Measurements from ENCODE around the gene KLK4.
"Not testable (repeated sequence)": the region's sequence is repeated elsewhere in the genome, so short reads cannot be mapped to it uniquely, and the experiment has no call there.

The KLK4 gene

GRCh38 chr19:50912727-50913716 is 1.8 kb upstream of the KLK4 start:
- no peak for DNase-seq

DNA sequence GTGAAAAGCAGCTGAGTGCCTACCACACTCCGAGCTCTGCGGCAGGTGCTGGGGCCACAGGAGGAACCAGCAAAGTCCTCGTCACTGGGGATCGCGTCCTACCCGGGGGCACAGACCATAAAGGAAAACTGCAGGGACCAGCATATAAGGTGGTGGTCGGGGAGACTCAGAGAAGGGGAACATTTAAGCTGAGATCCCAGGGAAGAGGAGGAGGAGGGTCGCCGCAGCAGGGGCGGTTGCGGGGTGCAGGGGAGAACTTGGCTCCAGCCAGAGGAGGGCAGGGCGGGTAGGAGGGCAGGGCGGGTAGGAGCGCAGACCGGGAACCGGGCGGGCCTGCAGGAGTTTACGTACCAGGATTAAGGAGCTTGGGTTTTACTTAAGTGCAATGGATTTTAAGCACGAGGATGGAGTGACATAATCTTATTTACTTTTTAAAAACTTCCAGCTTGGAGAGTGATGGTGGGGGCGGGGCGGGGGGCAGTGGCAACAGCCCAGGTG is 956 bp upstream of the KLK4 start:
- no peak for DNase-seq

DNA sequence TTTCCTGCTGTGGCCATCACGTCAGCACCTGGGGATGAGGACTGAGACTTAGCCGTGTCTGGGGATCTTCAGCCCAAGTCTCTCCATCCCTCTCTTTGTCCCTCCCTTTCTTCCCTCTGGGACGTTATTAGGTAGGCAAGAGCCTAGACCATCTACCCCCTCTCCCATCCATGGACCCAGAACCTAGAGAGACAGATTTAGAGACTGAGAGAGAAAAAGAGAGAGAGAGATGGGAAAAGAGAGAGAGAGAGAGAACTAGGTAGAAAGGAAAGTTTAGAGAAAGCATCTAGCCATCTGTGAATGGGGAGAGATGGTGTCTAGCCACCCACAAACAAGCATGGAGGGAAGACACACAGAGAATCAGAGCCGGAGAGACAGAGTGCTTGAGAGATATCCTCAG is 473 bp downstream of the KLK4 start:
- no peak for DNase-seq

DNA sequence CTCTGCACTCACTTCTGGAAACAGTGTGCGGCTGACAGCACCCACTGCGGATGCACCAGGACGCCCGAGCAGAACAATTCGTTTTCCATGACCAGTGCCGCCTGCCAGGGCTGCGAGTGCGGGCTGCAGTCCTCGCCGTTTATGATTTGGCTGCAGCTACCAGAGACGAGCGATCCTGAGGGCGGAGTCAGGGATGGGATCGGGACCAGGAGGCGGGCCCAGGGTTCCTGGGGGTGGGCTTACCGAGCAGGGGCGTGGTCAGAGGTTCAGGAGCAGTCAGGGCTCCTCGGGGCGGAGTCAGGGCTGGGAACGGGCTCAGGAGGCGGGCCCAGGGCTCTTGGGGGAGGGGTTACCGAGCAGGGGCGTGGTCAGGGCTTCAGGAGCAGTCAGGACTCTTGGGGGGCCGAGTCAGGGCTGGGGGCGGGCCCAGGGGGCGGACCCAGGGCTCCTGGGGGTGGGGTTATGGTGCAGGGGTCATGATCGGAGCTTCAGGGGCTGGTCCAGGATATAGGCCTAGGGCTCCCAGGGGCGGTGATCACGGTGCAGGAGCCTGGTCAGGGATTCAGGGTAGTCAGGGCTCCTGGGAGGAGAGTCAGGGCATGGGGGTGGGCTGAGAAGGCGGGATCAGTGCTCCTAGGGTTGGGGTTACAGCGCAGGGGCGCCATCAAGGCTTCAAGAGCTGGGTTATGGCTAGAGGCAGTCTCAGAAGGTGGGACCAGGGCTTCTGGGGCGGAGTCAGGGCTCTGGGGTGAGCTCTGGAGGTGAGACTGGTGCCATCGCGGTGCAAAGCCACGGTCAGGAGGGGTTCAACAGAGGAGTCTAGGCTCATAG is 1.7 kb downstream of the KLK4 start:
- DNase-seq, result no peak

DNA sequence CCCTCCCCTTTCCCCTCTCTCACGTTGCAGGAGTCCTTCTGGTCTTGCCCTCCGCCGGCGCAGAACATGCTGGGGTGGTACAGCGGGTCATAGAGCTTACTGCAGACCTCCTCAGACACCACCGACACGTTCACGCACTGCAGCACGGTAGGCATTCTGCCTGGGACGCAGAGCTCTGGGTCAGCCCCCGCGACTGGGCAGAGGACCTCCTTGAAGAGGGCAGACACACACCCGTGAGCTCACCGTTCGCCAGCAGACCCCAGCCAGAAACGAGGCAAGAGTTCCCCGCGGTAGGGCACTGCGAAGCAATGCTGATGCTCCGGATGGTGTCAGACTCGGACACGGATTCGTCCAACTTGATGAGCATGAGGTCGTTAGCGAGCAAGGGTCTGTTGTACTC is 2.9 kb downstream of the KLK4 start:
- no peak for DNase-seq

GRCh38 chr19:50906217-50906616 is 5.0 kb downstream of the KLK4 start:
- DNase-seq, result no peak

GRCh38 chr19:50902640-50903039 is 8.6 kb downstream of the KLK4 start:
- DNase-seq, result no peak

- DNase-seq, result no peak
Measured at GRCh38 chr19:50899569-50899968, 11.6 kb downstream of the KLK4 start.

- DNase-seq, result no peak
Measured at GRCh38 chr19:50898018-50898417, 13.2 kb downstream of the KLK4 start.

- DNase-seq, result no peak
Measured at GRCh38 chr19:50897612-50898011, 13.6 kb downstream of the KLK4 start.

DNA sequence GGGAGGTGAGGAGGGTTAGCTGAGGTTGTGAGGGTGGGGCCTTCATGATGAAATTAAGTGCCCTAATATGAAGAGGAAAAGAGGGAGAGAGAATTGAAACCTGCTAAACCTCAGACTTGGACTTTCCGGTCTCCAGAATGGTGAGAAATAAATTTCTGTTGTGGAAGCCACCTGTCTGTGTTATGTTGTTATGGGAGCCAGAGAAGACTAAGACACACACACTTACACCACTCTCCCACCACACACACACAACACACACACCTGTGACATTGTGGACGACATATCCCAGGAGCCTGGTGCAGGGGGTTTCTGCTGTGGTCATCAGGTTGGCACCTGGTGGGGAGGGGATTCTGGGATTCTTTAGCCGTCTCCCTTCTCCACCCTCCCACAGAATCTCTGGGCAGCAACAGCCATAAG is 14.0 kb downstream of the KLK4 start:
- DNase-seq, result no peak

- DNase-seq, result no peak
Measured at GRCh38 chr19:50896591-50897190, 14.5 kb downstream of the KLK4 start.

GRCh38 chr19:50896089-50896590 is 15.1 kb downstream of the KLK4 start:
- DNase-seq, result not testable (repeated sequence)

DNA sequence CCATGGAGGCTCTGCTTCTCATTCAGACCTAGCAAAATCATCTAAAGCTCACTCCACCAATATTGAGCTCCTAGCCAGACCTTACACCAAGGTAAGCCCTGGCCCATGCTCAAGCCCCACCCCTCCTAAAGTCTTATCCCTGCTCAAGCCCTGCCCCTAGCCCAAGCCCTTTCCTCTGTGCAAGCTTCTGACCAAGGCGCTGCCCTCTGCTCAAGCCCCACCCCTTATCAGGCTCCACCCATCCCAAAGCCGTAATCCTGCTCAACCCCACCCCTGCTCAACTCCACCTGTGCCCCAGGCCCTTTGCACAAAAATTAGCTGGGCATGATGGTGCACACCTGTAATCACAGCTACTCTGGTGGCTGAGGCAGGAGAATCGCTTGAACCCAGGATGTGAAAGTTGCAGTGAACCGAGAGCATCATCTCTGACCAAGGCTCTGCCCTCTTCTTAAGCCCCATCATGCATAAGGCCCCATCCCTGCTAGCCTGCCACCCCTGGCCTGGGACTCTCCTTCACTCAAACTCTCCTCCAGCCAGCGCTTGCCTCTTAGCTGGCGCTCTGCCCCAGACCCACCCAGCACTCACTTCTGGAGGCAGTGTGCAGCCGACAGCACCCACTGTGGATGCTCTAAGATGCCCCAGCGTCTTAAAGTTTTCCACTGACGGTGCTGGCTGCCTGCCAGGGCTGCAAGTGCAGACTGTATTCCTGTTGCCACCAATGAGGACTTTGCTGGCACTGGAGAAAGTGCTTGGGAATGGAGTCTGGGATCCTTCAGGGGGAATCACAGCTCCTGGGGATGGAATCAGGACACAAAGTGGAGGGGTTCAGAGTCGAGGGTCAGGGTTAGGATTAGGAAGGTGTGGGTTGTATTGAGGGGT is 16.5 kb downstream of the KLK4 start:
- DNase-seq, result no peak

- no peak for DNase-seq
Measured at GRCh38 chr19:50893047-50893736, 18.0 kb downstream of the KLK4 start.

GRCh38 chr19:50891253-50891625 is 20.0 kb downstream of the KLK4 start:
- no peak for DNase-seq

DNA sequence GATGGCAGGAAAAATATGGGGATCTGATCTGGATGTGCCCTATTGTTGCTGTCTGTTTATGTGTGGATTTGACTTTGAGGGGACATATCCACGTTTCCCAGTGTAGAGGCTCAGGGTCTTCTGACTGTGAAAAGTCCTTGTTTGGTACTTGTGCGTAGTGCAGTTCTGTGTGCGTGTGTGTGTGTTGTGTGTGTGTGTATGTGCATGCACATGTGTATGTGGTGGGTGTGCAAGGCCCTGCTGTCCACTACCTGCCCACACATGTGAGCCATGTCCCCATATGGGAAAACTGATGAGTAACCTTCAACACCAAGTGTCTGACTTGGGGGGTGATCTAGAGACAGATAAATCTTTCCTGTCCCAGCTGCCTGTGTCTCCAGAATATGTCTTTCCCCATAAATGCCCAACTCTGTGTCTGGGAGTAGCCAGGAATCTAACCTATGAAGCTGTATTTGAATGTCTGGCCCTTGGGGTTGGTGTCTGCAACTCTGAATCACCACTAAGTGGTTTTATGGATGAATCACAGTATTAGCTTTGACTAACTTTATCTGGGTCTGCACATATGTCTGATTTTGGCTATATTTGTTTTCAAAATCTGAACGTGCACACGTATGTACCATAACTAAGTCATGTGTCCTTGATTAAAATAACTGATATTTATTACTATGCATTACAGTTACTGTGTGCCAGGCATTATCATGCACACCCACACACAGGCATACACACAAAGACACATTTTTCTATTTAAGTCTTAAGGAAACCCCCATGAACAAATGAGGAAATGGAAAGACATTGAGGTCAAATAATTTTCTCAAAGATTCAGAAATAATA is 20.6 kb downstream of the KLK4 start:
- no peak for DNase-seq

GRCh38 chr19:50889638-50890037 is 21.6 kb downstream of the KLK4 start:
- DNase-seq, result no peak

DNA sequence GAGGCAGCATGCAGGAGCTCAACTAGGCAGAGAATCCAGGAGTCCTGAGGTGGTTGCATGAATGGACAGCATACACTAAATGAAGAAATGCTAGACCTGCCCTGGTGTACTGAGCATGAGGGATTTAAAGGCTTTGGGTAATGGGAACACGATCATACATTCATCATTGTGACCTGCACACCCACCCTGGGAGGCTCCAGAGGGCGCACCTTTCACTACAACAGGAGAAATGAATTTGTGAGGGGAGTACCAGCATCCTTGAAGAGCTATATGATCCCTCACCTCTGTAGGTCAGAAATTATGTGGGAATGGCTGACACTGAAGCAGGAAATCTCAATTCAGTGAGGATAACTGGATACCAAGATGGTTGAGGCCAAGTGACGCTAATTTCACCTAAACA is 29.0 kb downstream of the KLK4 start:
- no peak for DNase-seq

DNA sequence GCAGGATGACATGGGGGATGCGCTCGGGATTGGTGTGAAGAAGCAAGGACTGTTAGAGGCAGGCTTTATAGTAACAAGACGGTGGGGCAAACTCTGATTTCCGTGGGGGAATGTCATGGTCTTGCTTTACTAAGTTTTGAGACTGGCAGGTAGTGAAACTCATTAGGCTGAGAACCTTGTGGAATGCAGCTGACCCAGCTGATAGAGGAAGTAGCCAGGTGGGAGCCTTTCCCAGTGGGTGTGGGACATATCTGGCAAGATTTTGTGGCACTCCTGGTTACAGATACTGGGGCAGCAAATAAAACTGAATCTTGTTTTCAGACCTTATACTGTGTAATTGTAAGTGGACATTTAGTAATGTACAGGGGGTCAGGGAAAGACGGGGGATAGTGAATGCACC is 31.0 kb downstream of the KLK4 start:
- no peak for DNase-seq
